ENCODE results near the gene GALNT2.

- TF ChIP-seq CTCF (IDR thresholded peaks at IDR 0.05; ENCODE audit: borderline replicate concordance, extremely low read depth, low read length, poor library complexity, severe bottlenecking), result no peak
- TF ChIP-seq EZH2 (IDR thresholded peaks at IDR 0.05; ENCODE audit: borderline replicate concordance, low read depth, low read length, severe bottlenecking), result no peak
Measured at GRCh38 chr1:230287674-230288315, 220.8 kb downstream of the GALNT2 start.

All from DND-41 (cell line).